Measurements from ENCODE around the gene MVB12B.

DNA sequence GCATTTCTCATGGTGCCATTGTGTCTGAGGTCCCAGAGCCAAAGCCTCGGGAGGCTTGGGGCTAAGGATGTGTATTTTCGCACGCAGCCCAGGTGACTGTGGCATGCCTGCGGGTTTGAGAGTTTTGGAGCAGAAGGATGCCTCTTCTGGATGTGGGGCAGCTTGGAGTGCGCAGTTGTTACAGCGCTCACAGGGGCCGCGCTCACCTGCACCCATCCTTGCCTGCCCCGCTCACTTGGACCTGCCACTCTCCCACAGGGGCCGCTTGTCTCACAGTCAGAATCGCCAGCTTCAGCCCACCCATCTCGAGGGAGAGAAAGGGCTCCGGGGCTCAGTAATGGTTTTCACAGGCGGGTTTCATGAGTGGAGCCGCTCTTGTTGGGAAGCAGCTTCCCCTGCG lies 132.9 kb downstream of the MVB12B start:
- TF ChIP-seq, protein P1, sequence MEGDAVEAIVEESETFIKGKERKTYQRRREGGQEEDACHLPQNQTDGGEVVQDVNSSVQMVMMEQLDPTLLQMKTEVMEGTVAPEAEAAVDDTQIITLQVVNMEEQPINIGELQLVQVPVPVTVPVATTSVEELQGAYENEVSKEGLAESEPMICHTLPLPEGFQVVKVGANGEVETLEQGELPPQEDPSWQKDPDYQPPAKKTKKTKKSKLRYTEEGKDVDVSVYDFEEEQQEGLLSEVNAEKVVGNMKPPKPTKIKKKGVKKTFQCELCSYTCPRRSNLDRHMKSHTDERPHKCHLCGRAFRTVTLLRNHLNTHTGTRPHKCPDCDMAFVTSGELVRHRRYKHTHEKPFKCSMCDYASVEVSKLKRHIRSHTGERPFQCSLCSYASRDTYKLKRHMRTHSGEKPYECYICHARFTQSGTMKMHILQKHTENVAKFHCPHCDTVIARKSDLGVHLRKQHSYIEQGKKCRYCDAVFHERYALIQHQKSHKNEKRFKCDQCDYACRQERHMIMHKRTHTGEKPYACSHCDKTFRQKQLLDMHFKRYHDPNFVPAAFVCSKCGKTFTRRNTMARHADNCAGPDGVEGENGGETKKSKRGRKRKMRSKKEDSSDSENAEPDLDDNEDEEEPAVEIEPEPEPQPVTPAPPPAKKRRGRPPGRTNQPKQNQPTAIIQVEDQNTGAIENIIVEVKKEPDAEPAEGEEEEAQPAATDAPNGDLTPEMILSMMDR (IDR thresholded peaks at IDR 0.05) = no peak
- TF ChIP-seq POLR2AphosphoS5 (IDR thresholded peaks at IDR 0.05; ENCODE audit: low read depth, low read length) = no peak
- TF ChIP-seq, protein P2, sequence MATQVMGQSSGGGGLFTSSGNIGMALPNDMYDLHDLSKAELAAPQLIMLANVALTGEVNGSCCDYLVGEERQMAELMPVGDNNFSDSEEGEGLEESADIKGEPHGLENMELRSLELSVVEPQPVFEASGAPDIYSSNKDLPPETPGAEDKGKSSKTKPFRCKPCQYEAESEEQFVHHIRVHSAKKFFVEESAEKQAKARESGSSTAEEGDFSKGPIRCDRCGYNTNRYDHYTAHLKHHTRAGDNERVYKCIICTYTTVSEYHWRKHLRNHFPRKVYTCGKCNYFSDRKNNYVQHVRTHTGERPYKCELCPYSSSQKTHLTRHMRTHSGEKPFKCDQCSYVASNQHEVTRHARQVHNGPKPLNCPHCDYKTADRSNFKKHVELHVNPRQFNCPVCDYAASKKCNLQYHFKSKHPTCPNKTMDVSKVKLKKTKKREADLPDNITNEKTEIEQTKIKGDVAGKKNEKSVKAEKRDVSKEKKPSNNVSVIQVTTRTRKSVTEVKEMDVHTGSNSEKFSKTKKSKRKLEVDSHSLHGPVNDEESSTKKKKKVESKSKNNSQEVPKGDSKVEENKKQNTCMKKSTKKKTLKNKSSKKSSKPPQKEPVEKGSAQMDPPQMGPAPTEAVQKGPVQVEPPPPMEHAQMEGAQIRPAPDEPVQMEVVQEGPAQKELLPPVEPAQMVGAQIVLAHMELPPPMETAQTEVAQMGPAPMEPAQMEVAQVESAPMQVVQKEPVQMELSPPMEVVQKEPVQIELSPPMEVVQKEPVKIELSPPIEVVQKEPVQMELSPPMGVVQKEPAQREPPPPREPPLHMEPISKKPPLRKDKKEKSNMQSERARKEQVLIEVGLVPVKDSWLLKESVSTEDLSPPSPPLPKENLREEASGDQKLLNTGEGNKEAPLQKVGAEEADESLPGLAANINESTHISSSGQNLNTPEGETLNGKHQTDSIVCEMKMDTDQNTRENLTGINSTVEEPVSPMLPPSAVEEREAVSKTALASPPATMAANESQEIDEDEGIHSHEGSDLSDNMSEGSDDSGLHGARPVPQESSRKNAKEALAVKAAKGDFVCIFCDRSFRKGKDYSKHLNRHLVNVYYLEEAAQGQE (IDR thresholded peaks at IDR 0.05; ENCODE audit: insufficient read depth in 1 of 2, low read depth in 2 of 2, low read length in 1 of 2) = no peak
